ENCODE measurements around the gene THOC2. TPM values are rescaled to one million over a fixed set of nuclear protein-coding genes. Genes with fewer than 3 reads are reported as not detected.
"Not testable (repeated sequence)": the region's sequence is repeated elsewhere in the genome, so short reads cannot be mapped to it uniquely, and the experiment has no call there.

Gene THOC2
- total RNA-seq, 1 donor from 2014 or later = 118 TPM

DNA sequence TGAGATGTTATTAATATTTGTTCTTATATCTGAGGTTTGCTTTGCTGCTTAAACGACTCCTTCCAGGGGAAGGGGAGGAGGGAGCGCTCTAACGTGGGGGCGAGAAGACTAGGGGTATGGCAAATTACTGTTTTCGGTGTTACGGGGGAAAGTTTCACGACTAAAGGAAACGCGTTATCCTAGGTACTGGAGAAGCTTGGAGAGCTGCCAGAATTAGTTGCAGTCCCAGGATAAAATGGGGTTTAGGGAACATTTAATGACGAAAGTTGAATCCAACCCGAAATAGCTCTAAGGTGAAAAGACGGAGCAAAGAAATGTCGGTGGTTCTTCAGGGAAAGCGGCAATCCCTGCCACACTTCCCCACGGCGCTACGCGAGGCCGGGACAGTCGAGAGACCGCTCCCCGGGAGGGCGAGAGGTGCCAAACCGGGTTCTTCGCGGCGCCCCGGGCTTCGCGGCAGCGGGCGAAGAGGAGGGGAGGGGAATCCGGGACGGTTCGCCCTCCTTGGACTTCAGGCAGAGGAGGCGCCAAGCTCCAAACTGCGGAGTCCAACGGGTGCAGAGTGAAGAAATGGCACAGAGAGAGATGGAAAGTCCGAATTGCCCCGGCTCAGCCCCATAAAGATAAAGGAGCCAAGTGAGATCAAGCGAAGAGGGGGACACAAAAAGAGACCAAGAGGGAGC is 724 bp downstream of the THOC2 start:
- no peak for DNase-seq (ENCODE audit: low spot score, unreplicated experiment)
- TF ChIP-seq, protein P1, sequence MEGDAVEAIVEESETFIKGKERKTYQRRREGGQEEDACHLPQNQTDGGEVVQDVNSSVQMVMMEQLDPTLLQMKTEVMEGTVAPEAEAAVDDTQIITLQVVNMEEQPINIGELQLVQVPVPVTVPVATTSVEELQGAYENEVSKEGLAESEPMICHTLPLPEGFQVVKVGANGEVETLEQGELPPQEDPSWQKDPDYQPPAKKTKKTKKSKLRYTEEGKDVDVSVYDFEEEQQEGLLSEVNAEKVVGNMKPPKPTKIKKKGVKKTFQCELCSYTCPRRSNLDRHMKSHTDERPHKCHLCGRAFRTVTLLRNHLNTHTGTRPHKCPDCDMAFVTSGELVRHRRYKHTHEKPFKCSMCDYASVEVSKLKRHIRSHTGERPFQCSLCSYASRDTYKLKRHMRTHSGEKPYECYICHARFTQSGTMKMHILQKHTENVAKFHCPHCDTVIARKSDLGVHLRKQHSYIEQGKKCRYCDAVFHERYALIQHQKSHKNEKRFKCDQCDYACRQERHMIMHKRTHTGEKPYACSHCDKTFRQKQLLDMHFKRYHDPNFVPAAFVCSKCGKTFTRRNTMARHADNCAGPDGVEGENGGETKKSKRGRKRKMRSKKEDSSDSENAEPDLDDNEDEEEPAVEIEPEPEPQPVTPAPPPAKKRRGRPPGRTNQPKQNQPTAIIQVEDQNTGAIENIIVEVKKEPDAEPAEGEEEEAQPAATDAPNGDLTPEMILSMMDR (IDR thresholded peaks at IDR 0.05; ENCODE audit: unreplicated experiment) = no peak
- Mint-ChIP-seq H3K27ac (peak overlapping the region; percentile 93), H3K4me1 (ENCODE audit: low read depth) (peaks cover 6% of the 10 kb centered on the region), H3K36me3 (ENCODE audit: insufficient read depth) (peaks cover 6% of the 10 kb centered on the region), H3K4me3 (ENCODE audit: low read depth) (peak overlapping the region; percentile 95), H3K9me3 (ENCODE audit: low read depth) (peaks cover 14% of the 10 kb centered on the region), H3K27me3 (no peaks in the 10 kb centered on the region)

DNA sequence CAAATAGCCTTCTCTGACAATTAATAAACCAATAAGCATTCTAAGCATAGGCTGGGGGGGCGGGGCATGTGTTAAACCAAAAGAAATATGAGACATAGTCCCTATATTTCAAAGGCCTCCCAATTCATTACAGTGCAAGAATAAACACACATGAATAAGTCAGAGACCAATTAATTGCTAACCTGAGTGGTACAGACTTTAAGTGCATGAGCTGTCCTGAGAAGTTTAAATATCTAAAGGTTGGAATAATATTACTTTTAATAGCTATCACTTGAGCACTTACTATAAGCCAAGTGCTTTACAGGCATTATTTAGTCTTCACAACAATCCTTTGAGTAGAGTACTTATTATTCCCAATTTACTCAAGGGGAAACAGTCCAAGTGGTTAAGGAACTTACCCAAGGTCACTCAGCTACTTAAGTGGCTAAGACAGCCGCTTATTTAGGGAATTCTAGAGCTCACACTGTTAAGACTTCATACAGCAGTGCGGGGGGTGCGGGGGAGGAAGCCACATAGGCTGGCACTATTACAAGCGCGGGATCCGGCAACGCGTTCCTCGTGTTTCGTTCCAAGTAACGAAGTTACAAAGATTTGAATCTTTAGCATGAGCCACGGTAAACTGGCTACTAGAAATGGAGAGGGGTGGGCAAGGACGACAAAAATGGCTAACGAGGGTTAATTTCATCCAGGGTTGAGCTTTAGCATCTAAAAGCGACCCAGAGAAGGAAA is 1.4 kb downstream of the THOC2 start:
- H3K9me3 Mint-ChIP-seq (ENCODE audit: low read depth) = peaks cover 14% of the 10 kb centered on the region
- H3K36me3 Mint-ChIP-seq (ENCODE audit: insufficient read depth) = peaks cover 6% of the 10 kb centered on the region
- peak overlapping the region; percentile 93 for H3K27ac Mint-ChIP-seq
- DNase-seq (ENCODE audit: low spot score, unreplicated experiment) = no peak
- H3K27me3 Mint-ChIP-seq = no peaks in the 10 kb centered on the region
- TF ChIP-seq, protein P1 (IDR thresholded peaks at IDR 0.05; ENCODE audit: unreplicated experiment) = no peak
- peaks cover 4% of the 10 kb centered on the region for H3K4me1 Mint-ChIP-seq (ENCODE audit: low read depth)
- peak overlapping the region; percentile 95 for H3K4me3 Mint-ChIP-seq (ENCODE audit: low read depth)

DNA sequence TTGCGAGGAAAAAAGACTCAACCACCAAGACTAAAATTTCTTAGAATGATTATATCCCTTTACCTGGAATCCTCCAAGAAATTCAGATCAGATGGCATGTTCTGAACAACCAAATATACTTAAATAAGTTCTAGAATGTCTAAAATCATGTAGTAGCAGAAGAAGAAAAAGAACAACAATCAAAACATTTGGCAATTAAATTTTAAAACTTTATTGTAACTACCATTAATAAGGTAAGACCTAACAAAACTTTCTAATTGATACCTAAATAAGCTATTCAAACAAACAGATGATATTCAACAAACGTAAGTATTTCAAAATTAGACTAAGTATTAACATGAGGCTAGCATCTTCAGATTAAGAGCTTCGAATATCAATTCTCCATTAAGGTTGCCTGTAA is 4.3 kb downstream of the THOC2 start:
- TF ChIP-seq, protein P1 (IDR thresholded peaks at IDR 0.05; ENCODE audit: unreplicated experiment) = no peak

DNA sequence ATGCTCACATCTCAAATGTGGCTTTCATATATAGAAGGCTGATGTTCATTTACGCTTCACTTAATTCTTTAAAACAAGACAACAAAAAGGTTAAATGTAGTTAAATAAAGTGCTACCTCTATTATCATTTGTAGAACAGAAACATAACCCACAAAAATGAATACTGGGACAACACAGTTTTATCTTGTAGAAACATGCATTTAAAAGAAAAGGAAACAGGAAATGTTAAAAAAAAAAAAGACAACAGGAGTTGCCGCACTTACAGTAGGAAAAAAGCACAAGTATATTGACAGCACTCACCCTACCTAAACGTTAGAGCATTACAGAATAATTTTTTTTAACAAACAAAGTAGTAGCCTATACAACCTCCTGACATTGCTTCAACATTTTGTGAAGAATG is 4.8 kb downstream of the THOC2 start:
- no peak for DNase-seq (ENCODE audit: low spot score, unreplicated experiment)
- Mint-ChIP-seq H3K4me1 (ENCODE audit: low read depth) (peaks cover 2% of the 10 kb centered on the region), H3K27me3 (no peaks in the 10 kb centered on the region), H3K36me3 (ENCODE audit: insufficient read depth) (peaks cover 5% of the 10 kb centered on the region), H3K27ac (no peak overlapping the region), H3K9me3 (ENCODE audit: low read depth) (peaks cover 13% of the 10 kb centered on the region), H3K4me3 (ENCODE audit: low read depth) (no peak overlapping the region)
- TF ChIP-seq, protein P1 (IDR thresholded peaks at IDR 0.05; ENCODE audit: unreplicated experiment) = no peak

More for the DNA sequence above, 4.3 kb downstream of the THOC2 start:
- DNase-seq (ENCODE audit: low spot score, unreplicated experiment) = no peak
- Mint-ChIP-seq H3K4me3 (ENCODE audit: low read depth) (no peak overlapping the region), H3K9me3 (ENCODE audit: low read depth) (peaks cover 16% of the 10 kb centered on the region), H3K36me3 (ENCODE audit: insufficient read depth) (peaks cover 8% of the 10 kb centered on the region), H3K27me3 (no peaks in the 10 kb centered on the region), H3K4me1 (ENCODE audit: low read depth) (peaks cover 4% of the 10 kb centered on the region), H3K27ac (no peak overlapping the region)

DNA sequence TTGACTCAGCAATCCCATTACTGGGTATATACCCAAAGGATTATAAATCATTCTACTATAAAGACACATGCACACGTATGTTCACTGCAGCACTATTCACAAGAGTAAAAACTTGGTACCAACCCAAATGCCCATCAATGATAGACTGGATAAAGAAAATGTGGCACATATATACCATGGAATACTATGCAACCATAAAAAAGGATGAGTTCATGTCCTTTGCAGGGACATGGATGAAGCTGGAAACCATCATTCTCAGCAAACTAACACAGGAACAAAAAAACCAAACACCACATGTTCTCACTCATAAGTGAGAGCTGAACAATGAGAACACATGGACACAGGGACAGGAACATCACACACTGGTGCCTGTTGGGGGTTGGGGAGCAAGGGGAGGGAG is 10.7 kb downstream of the THOC2 start:
- H3K27ac Mint-ChIP-seq; H3K4me1 Mint-ChIP-seq (ENCODE audit: low read depth); H3K36me3 Mint-ChIP-seq (ENCODE audit: insufficient read depth); DNase-seq (ENCODE audit: low spot score, unreplicated experiment); H3K27me3 Mint-ChIP-seq; H3K4me3 Mint-ChIP-seq (ENCODE audit: low read depth): not testable (repeated sequence)
- H3K9me3 Mint-ChIP-seq (ENCODE audit: low read depth) = peaks cover 15% of the 10 kb centered on the region
